Measurements from ENCODE around the gene FAM174C.

The FAM174C gene

DNA sequence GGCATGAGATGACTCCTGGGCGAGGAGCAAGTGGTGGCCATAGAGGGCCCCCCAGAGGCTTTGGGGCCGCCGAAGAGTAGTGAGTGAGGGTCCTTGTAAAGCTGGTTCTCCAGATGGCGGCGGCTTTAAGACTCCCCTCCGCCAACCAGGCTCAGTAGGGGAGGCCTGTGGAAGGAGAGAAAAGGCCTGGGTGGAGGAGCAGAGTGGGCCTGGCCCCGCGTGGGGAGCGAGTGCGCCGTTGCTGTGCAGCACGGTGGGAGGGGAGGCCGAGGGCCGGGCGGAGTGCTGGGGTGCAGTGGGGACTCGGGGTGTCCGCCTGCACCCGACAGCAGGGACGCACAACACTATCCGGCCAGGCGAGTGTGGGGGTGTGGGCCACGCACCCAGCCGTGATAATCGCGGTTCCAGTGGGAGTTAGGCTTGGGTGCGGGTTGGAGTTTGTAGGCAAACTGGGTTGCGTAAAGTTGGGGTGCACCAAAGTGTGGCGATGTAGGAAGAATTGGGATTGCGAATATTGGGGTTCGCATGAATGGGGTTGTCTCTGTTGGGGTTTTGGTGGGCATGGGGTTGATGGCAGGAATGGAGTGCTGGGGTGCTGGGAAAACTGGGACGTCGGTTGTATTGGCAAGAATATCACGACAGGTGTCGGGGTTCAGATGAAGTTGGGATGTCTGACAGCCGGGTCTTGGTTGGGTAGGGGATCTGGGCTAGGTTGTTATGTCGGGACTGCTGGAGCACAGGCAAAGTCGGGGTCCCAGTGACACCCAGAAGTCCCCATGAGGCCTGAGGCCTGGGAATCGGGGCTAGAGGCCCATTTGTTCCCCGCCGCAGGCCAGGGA is 6.9 kb upstream of the FAM174C start (continued):
- TF ChIP-seq ZNF548 (tag by site-specific recombination; IDR thresholded peaks at IDR 0.05): no peak
- no peak for TF ChIP-seq ZNF114 (tag by site-specific recombination; IDR thresholded peaks at IDR 0.05)
- no peak for TF ChIP-seq ZNF302 (tag by site-specific recombination; IDR thresholded peaks at IDR 0.05; ENCODE audit: low read depth)
- TF ChIP-seq, protein P1, sequence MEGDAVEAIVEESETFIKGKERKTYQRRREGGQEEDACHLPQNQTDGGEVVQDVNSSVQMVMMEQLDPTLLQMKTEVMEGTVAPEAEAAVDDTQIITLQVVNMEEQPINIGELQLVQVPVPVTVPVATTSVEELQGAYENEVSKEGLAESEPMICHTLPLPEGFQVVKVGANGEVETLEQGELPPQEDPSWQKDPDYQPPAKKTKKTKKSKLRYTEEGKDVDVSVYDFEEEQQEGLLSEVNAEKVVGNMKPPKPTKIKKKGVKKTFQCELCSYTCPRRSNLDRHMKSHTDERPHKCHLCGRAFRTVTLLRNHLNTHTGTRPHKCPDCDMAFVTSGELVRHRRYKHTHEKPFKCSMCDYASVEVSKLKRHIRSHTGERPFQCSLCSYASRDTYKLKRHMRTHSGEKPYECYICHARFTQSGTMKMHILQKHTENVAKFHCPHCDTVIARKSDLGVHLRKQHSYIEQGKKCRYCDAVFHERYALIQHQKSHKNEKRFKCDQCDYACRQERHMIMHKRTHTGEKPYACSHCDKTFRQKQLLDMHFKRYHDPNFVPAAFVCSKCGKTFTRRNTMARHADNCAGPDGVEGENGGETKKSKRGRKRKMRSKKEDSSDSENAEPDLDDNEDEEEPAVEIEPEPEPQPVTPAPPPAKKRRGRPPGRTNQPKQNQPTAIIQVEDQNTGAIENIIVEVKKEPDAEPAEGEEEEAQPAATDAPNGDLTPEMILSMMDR (tag by site-specific recombination; IDR thresholded peaks at IDR 0.05): no peak
- no peak; the same call in 1 of the 2 replicates for TF ChIP-seq ZNF391 (tag by site-specific recombination; IDR thresholded peaks at IDR 0.05; ENCODE audit: borderline replicate concordance, low read depth)
- TF ChIP-seq GLI2 (tag by site-specific recombination; IDR thresholded peaks at IDR 0.05; ENCODE audit: borderline replicate concordance, low read depth): no peak
- no peak for TF ChIP-seq ZNF148 (tag by site-specific recombination; IDR thresholded peaks at IDR 0.05; ENCODE audit: borderline replicate concordance)

- CTCF ChIA-PET: interaction anchor here (0.6 to 11.3 kb wide), 6 partner anchors 10 to 346 kb away, joined by 3 to 299 read pairs (median 4); no protein-coding TSS in a partner anchor
- TF ChIP-seq ZNF140 (tag by site-specific recombination; IDR thresholded peaks at IDR 0.05): no peak
- TF ChIP-seq ZNF777 (tag by site-specific recombination; IDR thresholded peaks at IDR 0.05; ENCODE audit: borderline replicate concordance): no peak
- peak; percentile 97; the same call in 1 of the 2 replicates for TF ChIP-seq ZNF660 (tag by site-specific recombination; IDR thresholded peaks at IDR 0.05)
- TF ChIP-seq, protein P2, sequence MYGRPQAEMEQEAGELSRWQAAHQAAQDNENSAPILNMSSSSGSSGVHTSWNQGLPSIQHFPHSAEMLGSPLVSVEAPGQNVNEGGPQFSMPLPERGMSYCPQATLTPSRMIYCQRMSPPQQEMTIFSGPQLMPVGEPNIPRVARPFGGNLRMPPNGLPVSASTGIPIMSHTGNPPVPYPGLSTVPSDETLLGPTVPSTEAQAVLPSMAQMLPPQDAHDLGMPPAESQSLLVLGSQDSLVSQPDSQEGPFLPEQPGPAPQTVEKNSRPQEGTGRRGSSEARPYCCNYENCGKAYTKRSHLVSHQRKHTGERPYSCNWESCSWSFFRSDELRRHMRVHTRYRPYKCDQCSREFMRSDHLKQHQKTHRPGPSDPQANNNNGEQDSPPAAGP (tag by site-specific recombination; IDR thresholded peaks at IDR 0.05): peak; percentile 19; the same call in 1 of the 2 replicates
- no peak for TF ChIP-seq TRIM28 (IDR thresholded peaks at IDR 0.05; ENCODE audit: borderline replicate concordance, low read length)
- no peak for TF ChIP-seq TCF7L2 (IDR thresholded peaks at IDR 0.05; ENCODE audit: borderline replicate concordance, low read depth, low read length)
- no peak for TF ChIP-seq ZNF280C (tag by site-specific recombination; IDR thresholded peaks at IDR 0.05)
- TF ChIP-seq ZNF658 (tag by site-specific recombination; IDR thresholded peaks at IDR 0.05): no peak
- no peak for TF ChIP-seq MZF1 (tag by site-specific recombination; IDR thresholded peaks at IDR 0.05; ENCODE audit: borderline replicate concordance)
- TF ChIP-seq, protein P3, sequence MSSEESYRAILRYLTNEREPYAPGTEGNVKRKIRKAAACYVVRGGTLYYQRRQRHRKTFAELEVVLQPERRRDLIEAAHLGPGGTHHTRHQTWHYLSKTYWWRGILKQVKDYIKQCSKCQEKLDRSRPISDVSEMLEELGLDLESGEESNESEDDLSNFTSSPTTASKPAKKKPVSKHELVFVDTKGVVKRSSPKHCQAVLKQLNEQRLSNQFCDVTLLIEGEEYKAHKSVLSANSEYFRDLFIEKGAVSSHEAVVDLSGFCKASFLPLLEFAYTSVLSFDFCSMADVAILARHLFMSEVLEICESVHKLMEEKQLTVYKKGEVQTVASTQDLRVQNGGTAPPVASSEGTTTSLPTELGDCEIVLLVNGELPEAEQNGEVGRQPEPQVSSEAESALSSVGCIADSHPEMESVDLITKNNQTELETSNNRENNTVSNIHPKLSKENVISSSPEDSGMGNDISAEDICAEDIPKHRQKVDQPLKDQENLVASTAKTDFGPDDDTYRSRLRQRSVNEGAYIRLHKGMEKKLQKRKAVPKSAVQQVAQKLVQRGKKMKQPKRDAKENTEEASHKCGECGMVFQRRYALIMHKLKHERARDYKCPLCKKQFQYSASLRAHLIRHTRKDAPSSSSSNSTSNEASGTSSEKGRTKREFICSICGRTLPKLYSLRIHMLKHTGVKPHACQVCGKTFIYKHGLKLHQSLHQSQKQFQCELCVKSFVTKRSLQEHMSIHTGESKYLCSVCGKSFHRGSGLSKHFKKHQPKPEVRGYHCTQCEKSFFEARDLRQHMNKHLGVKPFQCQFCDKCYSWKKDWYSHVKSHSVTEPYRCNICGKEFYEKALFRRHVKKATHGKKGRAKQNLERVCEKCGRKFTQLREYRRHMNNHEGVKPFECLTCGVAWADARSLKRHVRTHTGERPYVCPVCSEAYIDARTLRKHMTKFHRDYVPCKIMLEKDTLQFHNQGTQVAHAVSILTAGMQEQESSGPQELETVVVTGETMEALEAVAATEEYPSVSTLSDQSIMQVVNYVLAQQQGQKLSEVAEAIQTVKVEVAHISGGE (tag by site-specific recombination; conservative IDR thresholded peaks at IDR 0.05; ENCODE audit: low read depth): no peak
- peak; percentile 98 for TF ChIP-seq KLF9 (tag by site-specific recombination; IDR thresholded peaks at IDR 0.05; ENCODE audit: low read depth)
- TF ChIP-seq, protein P4, sequence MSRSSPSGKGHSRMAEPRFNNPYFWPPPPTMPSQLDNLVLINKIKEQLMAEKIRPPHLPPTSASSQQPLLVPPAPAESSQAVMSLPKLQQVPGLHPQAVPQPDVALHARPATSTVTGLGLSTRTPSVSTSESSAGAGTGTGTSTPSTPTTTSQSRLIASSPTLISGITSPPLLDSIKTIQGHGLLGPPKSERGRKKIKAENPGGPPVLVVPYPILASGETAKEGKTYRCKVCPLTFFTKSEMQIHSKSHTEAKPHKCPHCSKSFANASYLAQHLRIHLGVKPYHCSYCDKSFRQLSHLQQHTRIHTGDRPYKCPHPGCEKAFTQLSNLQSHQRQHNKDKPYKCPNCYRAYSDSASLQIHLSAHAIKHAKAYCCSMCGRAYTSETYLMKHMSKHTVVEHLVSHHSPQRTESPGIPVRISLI (tag by site-specific recombination; IDR thresholded peaks at IDR 0.05): no peak
- no peak for TF ChIP-seq ZNF555 (tag by site-specific recombination; conservative IDR thresholded peaks at IDR 0.05)
- peak; percentile 18; the same call in 1 of the 2 replicates for TF ChIP-seq PBX3 (CRISPR knock-in tag; IDR thresholded peaks at IDR 0.05)
Observed at GRCh38 chr19:1269065-1269477, 6.3 kb upstream of the FAM174C start, which contains the start of gene CIRBP. Gene CIRBP (plus strand): TSS chr19:1269332. CDS start chr19:1270934, 1,602 bp downstream.

More at GRCh38 chr19:1269065-1269477, 6.3 kb upstream of the FAM174C start, which contains the start of gene CIRBP:
- Histone ChIP-seq H3K27ac (ENCODE audit: extremely low read depth, low read depth, low read length) (peak within 1 kb of the TSS; percentile 99), H3K36me3 (ENCODE audit: control insufficient read depth in 2 of 2, insufficient read depth in 1 of 2, low read length in 2 of 2) (peaks cover 4 to 43% of the 10 kb centered on the region in 2 experiments; a peak in 2 of 3 replicates), H3K9me3 (ENCODE audit: control insufficient read depth, insufficient read depth, low read depth, low read length) (no peaks in the 10 kb centered on the region), H3K4me1 (ENCODE audit: control insufficient read depth, insufficient read depth, low read length) (peaks cover 20% of the 10 kb centered on the region), H3K4me3 (ENCODE audit: low read depth, low read length) (peak within 1 kb of the TSS; percentile 44)
- POLR2A ChIA-PET: interaction anchor here (0.5 to 7.7 kb wide), 71 partner anchors 8 to 530 kb away, joined by 3 to 407 read pairs (median 4); partner anchors contain the start of genes ABCA7, ATP5F1D, CNN2 and GPX4
